Measurements from ENCODE around the gene CGB1.
"Not testable (repeated sequence)": the region's sequence is repeated elsewhere in the genome, so short reads cannot be mapped to it uniquely, and the experiment has no call there.

CGB1 gene

DNA sequence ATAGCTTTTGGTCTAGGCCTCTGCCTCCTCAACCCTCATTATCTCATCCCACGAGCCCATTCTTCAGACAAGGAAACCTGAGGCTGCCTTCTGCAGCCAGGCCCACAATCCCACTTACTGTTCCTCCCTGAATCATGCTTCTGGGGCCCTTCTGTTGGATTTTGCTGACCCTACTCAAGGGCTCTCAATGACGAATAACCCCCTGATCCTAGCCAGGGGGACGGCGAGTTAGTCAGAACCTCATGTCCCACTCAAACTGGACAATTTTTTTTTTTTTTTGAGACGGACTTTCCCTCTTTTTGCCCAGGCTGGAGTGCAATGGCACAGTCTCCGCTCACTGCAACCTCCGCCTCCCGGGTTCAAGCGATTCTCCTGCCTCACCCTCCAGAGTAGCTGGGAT is 14.6 kb downstream of the CGB1 start:
- H3K4me1 ChIP-seq (ENCODE audit: insufficient read depth, poor library complexity, severe bottlenecking), result no peaks in the 10 kb centered on the region
- TF ChIP-seq, protein P1, sequence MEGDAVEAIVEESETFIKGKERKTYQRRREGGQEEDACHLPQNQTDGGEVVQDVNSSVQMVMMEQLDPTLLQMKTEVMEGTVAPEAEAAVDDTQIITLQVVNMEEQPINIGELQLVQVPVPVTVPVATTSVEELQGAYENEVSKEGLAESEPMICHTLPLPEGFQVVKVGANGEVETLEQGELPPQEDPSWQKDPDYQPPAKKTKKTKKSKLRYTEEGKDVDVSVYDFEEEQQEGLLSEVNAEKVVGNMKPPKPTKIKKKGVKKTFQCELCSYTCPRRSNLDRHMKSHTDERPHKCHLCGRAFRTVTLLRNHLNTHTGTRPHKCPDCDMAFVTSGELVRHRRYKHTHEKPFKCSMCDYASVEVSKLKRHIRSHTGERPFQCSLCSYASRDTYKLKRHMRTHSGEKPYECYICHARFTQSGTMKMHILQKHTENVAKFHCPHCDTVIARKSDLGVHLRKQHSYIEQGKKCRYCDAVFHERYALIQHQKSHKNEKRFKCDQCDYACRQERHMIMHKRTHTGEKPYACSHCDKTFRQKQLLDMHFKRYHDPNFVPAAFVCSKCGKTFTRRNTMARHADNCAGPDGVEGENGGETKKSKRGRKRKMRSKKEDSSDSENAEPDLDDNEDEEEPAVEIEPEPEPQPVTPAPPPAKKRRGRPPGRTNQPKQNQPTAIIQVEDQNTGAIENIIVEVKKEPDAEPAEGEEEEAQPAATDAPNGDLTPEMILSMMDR (IDR thresholded peaks at IDR 0.05; ENCODE audit: poor library complexity, severe bottlenecking), result no peak
- no peaks in the 10 kb centered on the region for H3K27me3 ChIP-seq (ENCODE audit: insufficient read depth, poor library complexity, severe bottlenecking)
- DNase-seq (ENCODE audit: low spot score) (no peak), ATAC-seq (ENCODE audit: low read depth) (no peak)
- H3K9me3 ChIP-seq (ENCODE audit: severe bottlenecking), result no peaks in the 10 kb centered on the region
- H3K36me3 ChIP-seq (ENCODE audit: low read depth), result no peaks in the 10 kb centered on the region
- H3K4me3 ChIP-seq (ENCODE audit: severe bottlenecking), result no peak overlapping the region
- H3K27ac ChIP-seq (ENCODE audit: poor library complexity, severe bottlenecking), result no peak overlapping the region

DNA sequence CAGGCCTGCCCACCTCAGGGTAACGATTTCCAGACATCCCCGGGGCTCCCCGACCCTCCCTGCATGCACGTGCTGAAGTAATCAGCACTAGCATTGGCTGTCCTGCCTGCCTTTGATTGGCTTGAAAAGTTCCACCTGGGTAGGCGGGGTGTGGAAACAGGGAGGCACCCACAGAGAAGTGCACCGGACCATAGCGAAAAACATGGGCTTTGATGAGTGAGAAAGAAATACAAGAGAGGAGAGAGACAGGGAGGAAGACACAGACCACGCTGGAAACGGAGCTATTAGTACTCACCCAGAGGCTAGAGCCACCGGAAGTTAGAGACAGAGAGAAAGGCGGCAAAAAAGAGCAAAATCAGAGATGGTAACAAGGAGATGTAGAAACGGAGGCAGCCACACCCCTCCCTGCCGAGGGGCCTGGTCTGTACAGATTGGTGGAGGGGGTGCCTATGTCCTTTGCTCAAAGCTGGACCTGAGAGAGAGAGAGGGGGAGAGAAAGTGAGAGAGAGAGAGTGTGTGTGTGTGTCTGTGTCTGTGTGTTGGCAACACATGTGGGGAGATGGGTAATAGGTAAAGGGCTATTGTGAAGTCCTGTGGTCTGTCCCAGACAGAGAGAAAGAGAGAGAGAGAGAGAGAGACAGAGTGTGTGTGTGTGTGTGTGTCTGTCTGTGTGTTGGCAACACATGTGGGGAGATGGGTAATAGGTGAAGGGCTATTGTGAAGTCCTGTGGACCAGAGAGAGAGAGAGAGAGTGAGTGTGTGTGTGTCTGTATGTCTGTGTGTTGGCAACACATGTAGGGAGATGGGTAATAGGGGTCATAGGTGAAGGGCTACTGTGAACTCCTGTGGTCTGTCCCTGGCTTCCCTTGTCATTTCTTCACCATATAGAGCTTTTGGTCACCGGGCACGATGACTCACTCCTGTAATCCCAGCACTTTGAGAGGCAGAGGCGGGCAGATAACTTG is 15.5 kb downstream of the CGB1 start:
- no peaks in the 10 kb centered on the region for H3K9me3 ChIP-seq (ENCODE audit: severe bottlenecking)
- no peak overlapping the region for H3K4me3 ChIP-seq (ENCODE audit: severe bottlenecking)
- H3K36me3 ChIP-seq (ENCODE audit: low read depth), result no peaks in the 10 kb centered on the region
- ATAC-seq (ENCODE audit: low read depth), result no peak
- no peaks in the 10 kb centered on the region for H3K4me1 ChIP-seq (ENCODE audit: insufficient read depth, poor library complexity, severe bottlenecking)
- no peak overlapping the region for H3K27ac ChIP-seq (ENCODE audit: poor library complexity, severe bottlenecking)
- DNase-seq (ENCODE audit: low spot score), result no peak
- H3K27me3 ChIP-seq (ENCODE audit: insufficient read depth, poor library complexity, severe bottlenecking), result no peaks in the 10 kb centered on the region
- TF ChIP-seq, protein P1 (IDR thresholded peaks at IDR 0.05; ENCODE audit: poor library complexity, severe bottlenecking), result no peak

DNA sequence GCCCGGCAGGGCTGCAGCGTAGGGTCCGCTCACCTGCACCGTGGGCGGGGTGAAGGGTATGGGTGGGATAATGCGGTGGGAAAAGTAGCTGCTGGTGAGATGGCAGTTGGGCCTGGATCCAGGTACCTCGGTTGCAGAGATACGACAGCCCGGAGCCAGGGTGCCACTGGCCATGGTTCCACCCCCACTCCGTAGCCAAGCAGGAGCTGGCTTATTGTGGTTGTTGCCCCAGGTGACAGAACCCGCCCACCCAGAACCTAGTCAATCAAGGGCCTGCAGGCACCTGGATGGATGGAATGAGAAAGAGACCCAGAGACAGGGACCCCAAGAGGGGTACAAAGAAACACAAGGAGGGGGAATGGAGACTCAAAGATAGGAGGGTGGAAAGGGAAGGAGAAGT is 16.4 kb downstream of the CGB1 start:
- Histone ChIP-seq H3K27ac (ENCODE audit: poor library complexity, severe bottlenecking) (no peak overlapping the region), H3K9me3 (ENCODE audit: severe bottlenecking) (no peaks in the 10 kb centered on the region), H3K4me1 (ENCODE audit: insufficient read depth, poor library complexity, severe bottlenecking) (no peaks in the 10 kb centered on the region), H3K27me3 (ENCODE audit: insufficient read depth, poor library complexity, severe bottlenecking) (no peaks in the 10 kb centered on the region), H3K4me3 (ENCODE audit: severe bottlenecking) (no peak overlapping the region), H3K36me3 (ENCODE audit: low read depth) (no peaks in the 10 kb centered on the region)
- no peak for DNase-seq (ENCODE audit: low spot score)
- ATAC-seq (ENCODE audit: low read depth), result no peak
- TF ChIP-seq, protein P1 (IDR thresholded peaks at IDR 0.05; ENCODE audit: poor library complexity, severe bottlenecking), result no peak

DNA sequence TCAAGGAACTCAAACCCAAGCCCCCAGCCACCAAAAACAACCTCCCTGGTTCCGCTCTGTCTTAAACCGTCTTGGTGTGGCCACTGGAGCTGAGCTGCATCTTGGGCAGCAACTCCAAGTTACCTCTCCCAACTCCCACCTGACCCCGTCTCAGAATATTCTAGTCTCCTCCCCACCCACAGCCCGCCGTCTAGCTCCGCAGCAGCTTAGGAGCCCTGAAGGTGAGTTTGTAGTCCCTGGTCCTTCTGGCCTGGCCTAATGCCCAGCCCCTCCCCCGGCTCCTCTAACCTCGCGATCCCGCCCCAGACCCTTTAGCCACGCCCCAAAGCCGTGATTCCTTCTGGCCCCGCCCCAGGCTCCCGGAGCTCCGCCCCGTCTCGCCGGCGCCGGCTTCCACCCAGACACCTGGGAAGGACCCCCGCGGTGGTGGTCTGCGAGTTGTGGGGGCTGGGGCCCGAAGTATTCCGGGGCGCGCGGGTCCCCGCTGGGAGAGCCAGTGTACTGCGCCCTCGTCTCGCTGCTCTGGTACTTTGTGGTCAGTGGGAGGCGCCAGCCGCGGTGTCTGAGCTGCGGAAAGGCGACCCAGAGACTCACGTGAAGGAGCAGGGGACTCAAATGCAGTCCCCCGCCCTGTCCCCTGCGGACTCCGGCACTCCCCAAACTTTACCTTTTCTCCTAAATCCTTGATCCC is 17.3 kb downstream of the CGB1 start:
- Histone ChIP-seq H3K4me3 (ENCODE audit: severe bottlenecking) (peak overlapping the region; percentile 41), H3K27me3 (ENCODE audit: insufficient read depth, poor library complexity, severe bottlenecking) (no peaks in the 10 kb centered on the region), H3K27ac (ENCODE audit: poor library complexity, severe bottlenecking) (peak overlapping the region; percentile 64), H3K36me3 (ENCODE audit: low read depth) (peaks cover 7% of the 10 kb centered on the region), H3K4me1 (ENCODE audit: insufficient read depth, poor library complexity, severe bottlenecking) (no peaks in the 10 kb centered on the region), H3K9me3 (ENCODE audit: severe bottlenecking) (no peaks in the 10 kb centered on the region)
- DNase-seq (ENCODE audit: low spot score), result peak; percentile 84
- TF ChIP-seq, protein P1 (IDR thresholded peaks at IDR 0.05; ENCODE audit: poor library complexity, severe bottlenecking), result peak; percentile 11
- ATAC-seq (ENCODE audit: low read depth), result peak; percentile 63

DNA sequence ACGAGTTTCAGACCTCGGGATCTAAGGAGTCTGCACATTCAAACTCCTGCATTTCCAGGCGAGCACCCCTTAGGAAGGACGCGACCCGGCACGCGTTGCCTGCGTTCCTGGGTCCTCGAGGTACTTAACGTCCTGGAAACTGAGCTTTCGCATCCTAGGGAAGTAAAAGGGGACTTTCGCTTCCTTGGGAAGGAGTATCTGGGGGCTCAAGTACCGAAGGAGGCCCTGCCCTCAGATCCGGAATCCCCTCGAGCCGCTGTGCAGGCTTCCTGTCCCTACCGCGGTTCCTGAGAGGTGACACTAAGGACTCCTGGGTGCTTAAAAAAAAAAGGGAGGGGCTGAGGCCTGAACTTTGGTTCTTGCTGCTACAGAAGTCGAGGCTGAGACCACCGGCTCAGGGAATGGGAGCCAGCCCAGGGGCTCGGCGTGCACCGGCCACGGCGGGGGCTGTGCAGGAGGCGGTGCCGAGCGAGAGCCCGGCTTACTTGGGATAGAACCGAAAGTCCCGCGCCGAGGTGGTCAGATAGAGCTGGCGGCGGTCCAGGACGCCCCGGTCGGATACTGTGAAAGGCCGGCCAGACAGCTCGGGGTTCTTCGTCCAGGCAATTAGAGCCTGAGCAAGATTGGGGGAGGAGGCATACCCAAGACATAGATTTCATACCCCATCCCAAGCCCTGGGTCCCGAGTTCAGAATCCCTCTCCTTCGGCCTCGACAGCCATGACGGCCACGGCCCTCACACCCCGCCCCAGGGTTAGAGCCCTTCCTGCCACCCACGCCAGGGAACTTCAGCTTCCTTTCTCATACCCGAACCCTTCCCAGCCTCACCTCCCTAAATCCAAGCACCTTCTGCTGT is 18.1 kb downstream of the CGB1 start:
- H3K27me3 ChIP-seq (ENCODE audit: insufficient read depth, poor library complexity, severe bottlenecking); DNase-seq (ENCODE audit: low spot score); H3K9me3 ChIP-seq (ENCODE audit: severe bottlenecking); H3K4me1 ChIP-seq (ENCODE audit: insufficient read depth, poor library complexity, severe bottlenecking); H3K36me3 ChIP-seq (ENCODE audit: low read depth): not testable (repeated sequence)
- ATAC-seq (ENCODE audit: low read depth), result peak; percentile 5; the same call in 2 of the 3 replicates
- Histone ChIP-seq H3K27ac (ENCODE audit: poor library complexity, severe bottlenecking) (peak overlapping the region; percentile 64), H3K4me3 (ENCODE audit: severe bottlenecking) (peak overlapping the region; percentile 41)

All from RWPE2 (cell line).